ENCODE measurements around the gene OR2T8.

OR2T8 gene

GRCh38 chr1:247962911-247963588 lies 43.0 kb downstream of the OR2T8 start:
- DNase-seq = no peak

- DNase-seq = no peak
Observed at GRCh38 chr1:247964933-247965332, 44.9 kb downstream of the OR2T8 start, which contains the start of gene OR2AK2. Gene OR2AK2 (plus strand): TSS chr1:247965233. CDS start chr1:247965377, 144 bp downstream.

GRCh38 chr1:247966532-247967204 lies 46.6 kb downstream of the OR2T8 start:
- no peak for DNase-seq

Data from stimulated activated CD4-positive, alpha-beta T cell treated with anti-CD3 and anti-CD28 coated beads, Interleukin-2, amount 100 ng/mL, for 48 hours (primary cell).